Psoas muscle (tissue), 8 donors: ENCODE data around the gene INO80B. TPM values are rescaled to one million over a fixed set of nuclear protein-coding genes. Genes with fewer than 3 reads are reported as not detected.

ENCODE experiments used
- ATAC-seq, 4 donors: fragments of 200-7000 bp; cut with Tn5 transposase; one replicate each; pipeline ENCODE4 v1.9.1; 2020; ENCODE audit warnings: moderate library complexity in 3 of 4, mild to moderate bottlenecking in 2 of 4
- DNase-seq, 2 donors: peaks; one replicate each; pipeline ENCODE4 v3.0.0-alpha.2; 2020
- H3K27ac ChIP-seq: fragments of 200-600 bp; one replicate; pipeline ENCODE4 v1.8.0; 2022
- H3K27me3 ChIP-seq, 3 donors: fragments of 200-600 bp in 1 of 3; one replicate each; pipeline versions ENCODE4 v1.6.1 to v1.8.0; 2013 to 2022; ENCODE audit warnings: low read length in 2 of 3, mild to moderate bottlenecking in 2 of 3, moderate library complexity in 1 of 3; ENCODE audit not compliant: insufficient read depth in 3 of 3
- H3K36me3 ChIP-seq, 2 donors: fragments of 200-600 bp in 1 of 2; one replicate each; pipeline versions ENCODE4 v1.6.1 to v1.8.0; 2013 to 2022; ENCODE audit warnings: low read depth in 1 of 2, mild to moderate bottlenecking in 1 of 2, moderate library complexity in 1 of 2; ENCODE audit not compliant: insufficient read depth in 1 of 2
- H3K4me1 ChIP-seq: fragments of 200-600 bp; one replicate; pipeline ENCODE4 v1.8.0; 2022
- H3K4me3 ChIP-seq: fragments of 200-600 bp; one replicate; pipeline ENCODE4 v1.8.0; 2022; ENCODE audit warnings: mild to moderate bottlenecking
- H3K9me3 ChIP-seq: fragments of 200-600 bp; one replicate; pipeline ENCODE4 v1.8.0; 2022
- CTCF ChIP-seq: fragments of 200-600 bp; IDR thresholded peaks from one replicate; pipeline ENCODE4 v1.8.0; 2022; ENCODE audit warnings: antibody characterized with exemption
- WGBS, 3 donors: extraction: QIAGEN DNeasy Blood & Tissue Kit; methylation state at CpG; one replicate each; pipeline versions ENCODE4 v1.1.6 to v1.1.7; 2013; 5-methylcytosine and 5-hydroxymethylcytosine counted together
- intact Hi-C, 2 donors: fragments of 100-400 bp; cut with DNase I; formaldehyde crosslinking; loops; one replicate each; pipeline versions ENCODE4 v1.11.0 to v1.14.2; 2022
- polyA plus RNA-seq, 3 donors: library from polyadenylated mRNA; stranded (reverse); fragments of 200-250 nt; gene quantifications; one replicate each; pipeline ENCODE4 v1.2.3, GENCODE V29; 2013
- total RNA-seq, 4 donors: library from RNA; stranded (reverse); fragmentation: NEBNext Ultra II Directional in 2 of 4; extraction: Animal tissue kit (Norgen Biotek cat#: 25700) in 2 of 4; gene quantifications; one replicate each; pipeline versions ENCODE4 v1.2.1 to v1.2.4, GENCODE V29; 2021 to 2023
- donor health status: healthy with polysubstance abuse.
- donor health status: DM: no; HTN: no; CAD: no; lungs with moderate emphysema.
- donor health status: Bipolar disorder and iron deficiency.
- donor health status: healthy.
- donor health status: DM: yes; HTN: yes; CAD: no.
- donor health status: DM: no; HTN: no; CAD: no.
- donor health status: DM: no; HTN: no; CAD: no.
- donor health status: DM: yes; HTN: yes; CAD: no.

Gene INO80B
- total and polyA plus RNA-seq, 7 donors = 23.6 to 61.1 (median 31.8) TPM

GRCh38 chr2:74425523-74425922, 29.4 kb upstream of the INO80B start:
- 69 to 79% (median 72%) methylated on average over 7 of the region's 7 CpGs for WGBS, 3 donors
- Histone ChIP-seq H3K4me3 (no peak overlapping the region), H3K4me1 (no peaks in the 10 kb centered on the region), H3K9me3 (no peaks in the 10 kb centered on the region), H3K36me3 (peaks cover 0 to 29% of the 10 kb centered on the region in 2 donors), H3K27ac (no peak overlapping the region), H3K27me3 (peaks cover 0 to 26% (median 4%) of the 10 kb centered on the region in 3 donors)
- ATAC-seq (no peak), DNase-seq (no peak)
- TF ChIP-seq CTCF = no peak
- intact Hi-C loops = no loop called here

- no peak overlapping the region for H3K4me3 ChIP-seq
- WGBS, 3 donors = 74 to 86% (median 75%) methylated on average over 14 of the region's 14 CpGs
- peaks cover 0 to 32% of the 10 kb centered on the region in 2 donors for H3K36me3 ChIP-seq
- no peaks in the 10 kb centered on the region for H3K9me3 ChIP-seq
- H3K27me3 ChIP-seq = peaks cover 0 to 18% (median 4%) of the 10 kb centered on the region in 3 donors
- intact Hi-C loops = no loop called here
- DNase-seq = no peak
- H3K27ac ChIP-seq = no peak overlapping the region
- no peak for ATAC-seq
- TF ChIP-seq CTCF = no peak
- H3K4me1 ChIP-seq = no peaks in the 10 kb centered on the region
Observed at GRCh38 chr2:74426181-74426758, 28.6 kb upstream of the INO80B start.

GRCh38 chr2:74427551-74427950, 27.3 kb upstream of the INO80B start:
- H3K36me3 ChIP-seq = peaks cover 0 to 43% of the 10 kb centered on the region in 2 donors
- WGBS, 3 donors = 71 to 83% (median 81%) methylated on average over 3 of the region's 3 CpGs
- DNase-seq (no peak), ATAC-seq (no peak)
- no peaks in the 10 kb centered on the region for H3K9me3 ChIP-seq
- no peak for TF ChIP-seq CTCF
- H3K4me1 ChIP-seq = no peaks in the 10 kb centered on the region
- H3K27me3 ChIP-seq = peaks cover 0 to 10% (median 0%) of the 10 kb centered on the region in 3 donors
- no peak overlapping the region for H3K4me3 ChIP-seq
- intact Hi-C loops = no loop called here
- H3K27ac ChIP-seq = no peak overlapping the region

- no peaks in the 10 kb centered on the region for H3K9me3 ChIP-seq
- intact Hi-C loops = no loop called here
- ATAC-seq = no peak
- no peak overlapping the region for H3K27ac ChIP-seq
- peaks cover 0 to 43% of the 10 kb centered on the region in 2 donors for H3K36me3 ChIP-seq
- DNase-seq = no peak
- H3K4me1 ChIP-seq = no peaks in the 10 kb centered on the region
- TF ChIP-seq CTCF = no peak
- H3K27me3 ChIP-seq = no peaks in the 10 kb centered on the region
- 70 to 91% (median 75%) methylated on average over 5 of the region's 5 CpGs for WGBS, 3 donors
- H3K4me3 ChIP-seq = no peak overlapping the region
Observed at GRCh38 chr2:74428675-74429074, 26.2 kb upstream of the INO80B start.
